ENCODE results near the gene NHSL1.
A peak's percentile ranks its signal among the peaks of the same experiment; 100 is the strongest.

NHSL1 gene

GRCh38 chr6:138465007-138465645 lies 34.2 kb downstream of the NHSL1 start:
- no peak overlapping the region for H2BK15ac ChIP-seq (ENCODE audit: low read length)
- H3K27me3 ChIP-seq (ENCODE audit: control insufficient read depth in 3 of 3, insufficient read depth in 3 of 3, low read depth in 1 of 3, low read length in 3 of 3) = no peaks in the 10 kb centered on the region
- H3K36me3 ChIP-seq (replicated peaks in 1 of 2; ENCODE audit: control insufficient read depth in 2 of 2, insufficient read depth in 2 of 2, low read length in 2 of 2) = peaks cover 20 to 89% of the 10 kb centered on the region in 2 donors
- H3K9ac ChIP-seq (ENCODE audit: low read depth, low read length, poor library complexity) = no peak overlapping the region
- H4K8ac ChIP-seq (ENCODE audit: low read depth, low read length) = no peak overlapping the region
- H3K4me2 ChIP-seq (ENCODE audit: insufficient read depth, low read length, poor library complexity, severe bottlenecking) = no peak overlapping the region
- H3K27ac ChIP-seq (replicated peaks; ENCODE audit: low read length) = no peak overlapping the region
- H3K9me3 ChIP-seq (replicated peaks in 1 of 2; ENCODE audit: control insufficient read depth in 2 of 2, insufficient read depth in 1 of 2, low read depth in 1 of 2, low read length in 2 of 2) = peaks cover 0 to 2% of the 10 kb centered on the region in 2 donors
- no peak overlapping the region for H3K14ac ChIP-seq (ENCODE audit: low read length)
- no peak overlapping the region for H2BK120ac ChIP-seq (ENCODE audit: low read depth, low read length)
- H3K4me3 ChIP-seq (ENCODE audit: low read length in 2 of 2) = no peak overlapping the region
- no peak overlapping the region for H2BK12ac ChIP-seq (ENCODE audit: low read length)
- H3K4ac ChIP-seq (ENCODE audit: low read length) = no peak overlapping the region
- no peak overlapping the region for H2BK5ac ChIP-seq (ENCODE audit: low read length)
- no peak overlapping the region for H3K23ac ChIP-seq (ENCODE audit: low read depth, low read length, poor library complexity)
- H3K4me1 ChIP-seq (ENCODE audit: control insufficient read depth in 2 of 2, insufficient read depth in 1 of 2, low read depth in 1 of 2, low read length in 2 of 2) = no peaks in the 10 kb centered on the region
- H3K18ac ChIP-seq (ENCODE audit: low read length) = no peak overlapping the region
- no CpG with 5 or more reads among the region's 1 CpG for WGBS, 2 donors (ENCODE audit: extremely low coverage in 2 of 2, insufficient read length in 2 of 2, insufficient replicate concordance in 1 of 2)
- no peak overlapping the region for H2AK5ac ChIP-seq (ENCODE audit: low read depth, low read length)
- no peak overlapping the region for H4K91ac ChIP-seq (ENCODE audit: low read depth, low read length, poor library complexity)
- DNase-seq (ENCODE audit: low spot score) = no peak
- no peaks in the 10 kb centered on the region for H3K79me1 ChIP-seq (ENCODE audit: low read depth, low read length)
- H2AFZ ChIP-seq (ENCODE audit: low read length) = no peak overlapping the region

GRCh38 chr6:138464085-138464484 lies 35.2 kb downstream of the NHSL1 start:
- no peak for DNase-seq (ENCODE audit: low spot score)
- H3K14ac ChIP-seq (ENCODE audit: low read length) = no peak overlapping the region
- H3K36me3 ChIP-seq (replicated peaks in 1 of 2; ENCODE audit: control insufficient read depth in 2 of 2, insufficient read depth in 2 of 2, low read length in 2 of 2) = peaks cover 14 to 89% of the 10 kb centered on the region in 2 donors
- no peak overlapping the region for H2BK120ac ChIP-seq (ENCODE audit: low read depth, low read length)
- H3K18ac ChIP-seq (ENCODE audit: low read length) = peak overlapping the region; percentile 13
- no CpG with 5 or more reads among the region's 20 CpGs for WGBS, 2 donors (ENCODE audit: extremely low coverage in 2 of 2, insufficient read length in 2 of 2, insufficient replicate concordance in 1 of 2)
- H3K27me3 ChIP-seq (ENCODE audit: control insufficient read depth in 3 of 3, insufficient read depth in 3 of 3, low read depth in 1 of 3, low read length in 3 of 3) = no peaks in the 10 kb centered on the region
- no peak overlapping the region for H4K91ac ChIP-seq (ENCODE audit: low read depth, low read length, poor library complexity)
- H3K79me1 ChIP-seq (ENCODE audit: low read depth, low read length) = no peaks in the 10 kb centered on the region
- H3K4me2 ChIP-seq (ENCODE audit: insufficient read depth, low read length, poor library complexity, severe bottlenecking) = no peak overlapping the region
- no peak overlapping the region for H3K4ac ChIP-seq (ENCODE audit: low read length)
- no peak overlapping the region for H2BK15ac ChIP-seq (ENCODE audit: low read length)
- H2BK12ac ChIP-seq (ENCODE audit: low read length) = no peak overlapping the region
- peak overlapping the region; percentile 75 for H3K23ac ChIP-seq (ENCODE audit: low read depth, low read length, poor library complexity)
- H2AFZ ChIP-seq (ENCODE audit: low read length) = no peak overlapping the region
- H3K4me1 ChIP-seq (ENCODE audit: control insufficient read depth in 2 of 2, insufficient read depth in 1 of 2, low read depth in 1 of 2, low read length in 2 of 2) = no peaks in the 10 kb centered on the region
- H3K9me3 ChIP-seq (replicated peaks in 1 of 2; ENCODE audit: control insufficient read depth in 2 of 2, insufficient read depth in 1 of 2, low read depth in 1 of 2, low read length in 2 of 2) = peaks cover 0 to 2% of the 10 kb centered on the region in 2 donors
- H2AK5ac ChIP-seq (ENCODE audit: low read depth, low read length) = no peak overlapping the region
- H3K4me3 ChIP-seq (ENCODE audit: low read length in 2 of 2) = no peak overlapping the region
- H2BK5ac ChIP-seq (ENCODE audit: low read length) = no peak overlapping the region
- no peak overlapping the region for H3K9ac ChIP-seq (ENCODE audit: low read depth, low read length, poor library complexity)
- H4K8ac ChIP-seq (ENCODE audit: low read depth, low read length) = no peak overlapping the region
- no peak overlapping the region for H3K27ac ChIP-seq (replicated peaks; ENCODE audit: low read length)

GRCh38 chr6:138461647-138462046 lies 37.6 kb downstream of the NHSL1 start:
- Histone ChIP-seq H3K23ac (ENCODE audit: low read depth, low read length, poor library complexity) (no peak overlapping the region), H3K4me2 (ENCODE audit: insufficient read depth, low read length, poor library complexity, severe bottlenecking) (no peak overlapping the region), H3K4ac (ENCODE audit: low read length) (no peak overlapping the region), H3K4me3 (ENCODE audit: low read length in 2 of 2) (no peak overlapping the region), H2BK15ac (ENCODE audit: low read length) (no peak overlapping the region), H3K14ac (ENCODE audit: low read length) (no peak overlapping the region), H2AFZ (ENCODE audit: low read length) (no peak overlapping the region), H4K91ac (ENCODE audit: low read depth, low read length, poor library complexity) (no peak overlapping the region), H3K27me3 (ENCODE audit: control insufficient read depth in 3 of 3, insufficient read depth in 3 of 3, low read depth in 1 of 3, low read length in 3 of 3) (no peaks in the 10 kb centered on the region), H2AK5ac (ENCODE audit: low read depth, low read length) (no peak overlapping the region), H2BK12ac (ENCODE audit: low read length) (no peak overlapping the region), H3K9ac (ENCODE audit: low read depth, low read length, poor library complexity) (no peak overlapping the region), H2BK120ac (ENCODE audit: low read depth, low read length) (no peak overlapping the region), H3K9me3 (replicated peaks in 1 of 2; ENCODE audit: control insufficient read depth in 2 of 2, insufficient read depth in 1 of 2, low read depth in 1 of 2, low read length in 2 of 2) (peaks cover 0 to 2% of the 10 kb centered on the region in 2 donors), H3K27ac (replicated peaks; ENCODE audit: low read length) (no peak overlapping the region), H2BK5ac (ENCODE audit: low read length) (no peak overlapping the region), H3K36me3 (replicated peaks in 1 of 2; ENCODE audit: control insufficient read depth in 2 of 2, insufficient read depth in 2 of 2, low read length in 2 of 2) (peaks cover 13 to 90% of the 10 kb centered on the region in 2 donors), H4K8ac (ENCODE audit: low read depth, low read length) (no peak overlapping the region), H3K79me1 (ENCODE audit: low read depth, low read length) (no peaks in the 10 kb centered on the region), H3K18ac (ENCODE audit: low read length) (no peak overlapping the region), H3K4me1 (ENCODE audit: control insufficient read depth in 2 of 2, insufficient read depth in 1 of 2, low read depth in 1 of 2, low read length in 2 of 2) (no peaks in the 10 kb centered on the region)
- no peak for DNase-seq (ENCODE audit: low spot score)
- no CpG with 5 or more reads among the region's 1 CpG for WGBS, 2 donors (ENCODE audit: extremely low coverage in 2 of 2, insufficient read length in 2 of 2, insufficient replicate concordance in 1 of 2)

GRCh38 chr6:138456401-138456790 lies 42.9 kb downstream of the NHSL1 start:
- Histone ChIP-seq H4K91ac (ENCODE audit: low read depth, low read length, poor library complexity) (no peak overlapping the region), H3K4ac (ENCODE audit: low read length) (no peak overlapping the region), H2BK5ac (ENCODE audit: low read length) (no peak overlapping the region), H2AK5ac (ENCODE audit: low read depth, low read length) (no peak overlapping the region), H3K27me3 (ENCODE audit: control insufficient read depth in 3 of 3, insufficient read depth in 3 of 3, low read depth in 1 of 3, low read length in 3 of 3) (no peaks in the 10 kb centered on the region), H2BK15ac (ENCODE audit: low read length) (no peak overlapping the region), H2AFZ (ENCODE audit: low read length) (no peak overlapping the region), H4K8ac (ENCODE audit: low read depth, low read length) (no peak overlapping the region), H2BK12ac (ENCODE audit: low read length) (no peak overlapping the region), H3K23ac (ENCODE audit: low read depth, low read length, poor library complexity) (no peak overlapping the region), H3K14ac (ENCODE audit: low read length) (no peak overlapping the region), H3K9me3 (replicated peaks in 1 of 2; ENCODE audit: control insufficient read depth in 2 of 2, insufficient read depth in 1 of 2, low read depth in 1 of 2, low read length in 2 of 2) (no peaks in the 10 kb centered on the region), H3K4me1 (ENCODE audit: control insufficient read depth in 2 of 2, insufficient read depth in 1 of 2, low read depth in 1 of 2, low read length in 2 of 2) (no peaks in the 10 kb centered on the region), H3K9ac (ENCODE audit: low read depth, low read length, poor library complexity) (no peak overlapping the region), H3K36me3 (replicated peaks in 1 of 2; ENCODE audit: control insufficient read depth in 2 of 2, insufficient read depth in 2 of 2, low read length in 2 of 2) (peaks cover 0 to 92% of the 10 kb centered on the region in 2 donors), H3K18ac (ENCODE audit: low read length) (no peak overlapping the region), H3K79me1 (ENCODE audit: low read depth, low read length) (peaks cover 1% of the 10 kb centered on the region), H3K27ac (replicated peaks; ENCODE audit: low read length) (no peak overlapping the region), H2BK120ac (ENCODE audit: low read depth, low read length) (no peak overlapping the region), H3K4me3 (ENCODE audit: low read length in 2 of 2) (no peak overlapping the region), H3K4me2 (ENCODE audit: insufficient read depth, low read length, poor library complexity, severe bottlenecking) (no peak overlapping the region)
- WGBS, 2 donors (ENCODE audit: extremely low coverage in 2 of 2, insufficient read length in 2 of 2, insufficient replicate concordance in 1 of 2) = no CpG with 5 or more reads among the region's 6 CpGs
- no peak for DNase-seq (ENCODE audit: low spot score)
